WERI-Rb-1 (cell line): ENCODE measurements around the gene MED9.

Source experiments
- DNase-seq: peaks from one replicate; pipeline ENCODE4 v3.0.0-alpha.2; 2020
- H3K27ac ChIP-seq: fragments of 250-450 bp; sonication (Bioruptor Pico); 2 replicates; pipeline ENCODE4 v1.5.1; 2020; ENCODE audit warnings: mild to moderate bottlenecking, moderate library complexity
- H3K27me3 ChIP-seq: fragments of 250-450 bp; sonication (Bioruptor Pico); 2 replicates; pipeline ENCODE4 v1.5.1; 2021; ENCODE audit warnings: mild to moderate bottlenecking, low read depth, moderate library complexity; ENCODE audit not compliant: insufficient read depth, severe bottlenecking
- H3K36me3 ChIP-seq: fragments of 250-450 bp; sonication (Bioruptor Pico); 2 replicates; pipeline ENCODE4 v1.5.1; 2020; ENCODE audit warnings: mild to moderate bottlenecking, moderate library complexity
- H3K4me3 ChIP-seq: 2 replicates; pipeline ENCODE4 v1.5.1; 2011; ENCODE audit warnings: low read depth, mild to moderate bottlenecking, control low read depth, low read length
- H3K9me3 ChIP-seq: fragments of 250-450 bp; sonication (Bioruptor Pico); 2 replicates; pipeline ENCODE4 v1.5.1; 2021; ENCODE audit warnings: mild to moderate bottlenecking, moderate library complexity; ENCODE audit not compliant: severe bottlenecking
- TF ChIP-seq, protein P1 (sequence below): IDR thresholded peaks from 2 replicates; pipeline ENCODE4 v1.5.1; 2011; ENCODE audit warnings: low read depth, mild to moderate bottlenecking, control low read depth, inconsistent platforms, low read length

Gene MED9

GRCh38 chr17:17499402-17500145, 22.8 kb downstream of the MED9 start:
- no peaks in the 10 kb centered on the region for H3K27me3 ChIP-seq
- TF ChIP-seq, protein P1, sequence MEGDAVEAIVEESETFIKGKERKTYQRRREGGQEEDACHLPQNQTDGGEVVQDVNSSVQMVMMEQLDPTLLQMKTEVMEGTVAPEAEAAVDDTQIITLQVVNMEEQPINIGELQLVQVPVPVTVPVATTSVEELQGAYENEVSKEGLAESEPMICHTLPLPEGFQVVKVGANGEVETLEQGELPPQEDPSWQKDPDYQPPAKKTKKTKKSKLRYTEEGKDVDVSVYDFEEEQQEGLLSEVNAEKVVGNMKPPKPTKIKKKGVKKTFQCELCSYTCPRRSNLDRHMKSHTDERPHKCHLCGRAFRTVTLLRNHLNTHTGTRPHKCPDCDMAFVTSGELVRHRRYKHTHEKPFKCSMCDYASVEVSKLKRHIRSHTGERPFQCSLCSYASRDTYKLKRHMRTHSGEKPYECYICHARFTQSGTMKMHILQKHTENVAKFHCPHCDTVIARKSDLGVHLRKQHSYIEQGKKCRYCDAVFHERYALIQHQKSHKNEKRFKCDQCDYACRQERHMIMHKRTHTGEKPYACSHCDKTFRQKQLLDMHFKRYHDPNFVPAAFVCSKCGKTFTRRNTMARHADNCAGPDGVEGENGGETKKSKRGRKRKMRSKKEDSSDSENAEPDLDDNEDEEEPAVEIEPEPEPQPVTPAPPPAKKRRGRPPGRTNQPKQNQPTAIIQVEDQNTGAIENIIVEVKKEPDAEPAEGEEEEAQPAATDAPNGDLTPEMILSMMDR: no peak
- H3K9me3 ChIP-seq: no peaks in the 10 kb centered on the region
- H3K36me3 ChIP-seq: no peaks in the 10 kb centered on the region; the same call in 1 of the 2 replicates
- DNase-seq: no peak
- H3K27ac ChIP-seq: no peak overlapping the region
- H3K4me3 ChIP-seq: no peak overlapping the region

DNA sequence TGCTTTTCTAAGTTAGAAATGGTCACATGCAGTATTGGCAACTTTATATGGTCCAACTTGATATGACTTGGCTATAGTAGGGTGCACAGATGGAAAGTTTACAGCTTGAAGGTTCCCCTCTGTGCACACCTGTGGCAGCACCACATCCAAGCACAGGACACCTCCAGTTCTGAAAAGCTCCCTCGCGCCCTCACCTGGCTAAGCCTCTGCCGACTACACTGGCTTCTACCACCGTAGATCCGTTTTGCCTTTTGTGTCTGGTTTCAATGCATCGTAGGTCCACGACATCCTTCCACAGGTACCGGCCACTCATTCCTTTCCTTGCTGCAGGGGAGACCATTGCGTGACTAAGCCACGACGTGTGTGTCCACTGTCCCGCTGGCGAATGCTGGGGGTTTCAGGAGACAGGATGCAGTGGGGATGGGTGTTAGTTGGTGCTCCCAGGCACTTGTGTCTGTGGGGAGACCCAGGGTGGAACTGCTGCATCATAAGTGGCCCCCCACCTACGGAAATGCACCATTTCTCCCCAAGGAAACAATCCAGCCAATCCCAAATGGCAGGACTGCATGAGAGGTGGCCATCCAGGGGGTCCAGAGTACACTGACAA, 24.3 kb downstream of the MED9 start:
- TF ChIP-seq, protein P1: no peak
- H3K27me3 ChIP-seq: no peaks in the 10 kb centered on the region
- H3K4me3 ChIP-seq: no peak overlapping the region
- H3K27ac ChIP-seq: no peak overlapping the region
- no peak for DNase-seq
- no peaks in the 10 kb centered on the region for H3K9me3 ChIP-seq
- H3K36me3 ChIP-seq: no peaks in the 10 kb centered on the region

GRCh38 chr17:17502741-17503565, 26.2 kb downstream of the MED9 start:
- Histone ChIP-seq H3K27me3 (no peaks in the 10 kb centered on the region), H3K36me3 (no peaks in the 10 kb centered on the region), H3K27ac (no peak overlapping the region), H3K9me3 (no peaks in the 10 kb centered on the region), H3K4me3 (no peak overlapping the region)
- DNase-seq: no peak
- TF ChIP-seq, protein P1: no peak

DNA sequence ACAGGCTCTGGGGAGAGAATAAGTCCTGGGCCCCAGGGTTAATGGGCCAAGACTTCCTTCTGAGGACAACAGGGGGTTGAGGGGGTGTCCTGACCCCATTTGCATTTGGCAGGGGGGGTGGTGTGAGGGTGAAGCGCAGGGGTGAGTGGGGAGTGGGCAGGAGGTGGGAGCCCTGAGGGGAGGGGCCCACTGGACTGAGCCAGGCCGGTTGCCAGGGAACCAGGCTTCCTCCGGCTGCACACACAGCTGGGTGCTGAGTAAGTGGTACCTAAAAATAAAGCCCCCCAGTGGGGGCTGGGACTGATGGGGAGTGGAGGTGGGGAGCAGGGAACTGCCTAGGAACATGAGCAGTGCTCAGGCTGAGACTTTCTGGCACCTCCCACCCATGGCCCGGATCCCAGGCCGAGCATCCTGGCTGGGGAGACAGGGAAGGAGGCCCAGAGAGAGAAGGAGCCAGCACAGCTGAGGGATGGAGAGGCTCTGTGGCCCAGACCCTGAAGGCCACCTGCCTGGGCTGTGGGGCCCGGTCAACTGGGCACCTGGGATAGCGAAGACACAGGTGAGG, 26.8 kb downstream of the MED9 start:
- Histone ChIP-seq H3K36me3 (no peaks in the 10 kb centered on the region), H3K27me3 (no peaks in the 10 kb centered on the region), H3K4me3 (no peak overlapping the region), H3K27ac (no peak overlapping the region), H3K9me3 (no peaks in the 10 kb centered on the region)
- no peak for DNase-seq
- TF ChIP-seq, protein P1: no peak

DNA sequence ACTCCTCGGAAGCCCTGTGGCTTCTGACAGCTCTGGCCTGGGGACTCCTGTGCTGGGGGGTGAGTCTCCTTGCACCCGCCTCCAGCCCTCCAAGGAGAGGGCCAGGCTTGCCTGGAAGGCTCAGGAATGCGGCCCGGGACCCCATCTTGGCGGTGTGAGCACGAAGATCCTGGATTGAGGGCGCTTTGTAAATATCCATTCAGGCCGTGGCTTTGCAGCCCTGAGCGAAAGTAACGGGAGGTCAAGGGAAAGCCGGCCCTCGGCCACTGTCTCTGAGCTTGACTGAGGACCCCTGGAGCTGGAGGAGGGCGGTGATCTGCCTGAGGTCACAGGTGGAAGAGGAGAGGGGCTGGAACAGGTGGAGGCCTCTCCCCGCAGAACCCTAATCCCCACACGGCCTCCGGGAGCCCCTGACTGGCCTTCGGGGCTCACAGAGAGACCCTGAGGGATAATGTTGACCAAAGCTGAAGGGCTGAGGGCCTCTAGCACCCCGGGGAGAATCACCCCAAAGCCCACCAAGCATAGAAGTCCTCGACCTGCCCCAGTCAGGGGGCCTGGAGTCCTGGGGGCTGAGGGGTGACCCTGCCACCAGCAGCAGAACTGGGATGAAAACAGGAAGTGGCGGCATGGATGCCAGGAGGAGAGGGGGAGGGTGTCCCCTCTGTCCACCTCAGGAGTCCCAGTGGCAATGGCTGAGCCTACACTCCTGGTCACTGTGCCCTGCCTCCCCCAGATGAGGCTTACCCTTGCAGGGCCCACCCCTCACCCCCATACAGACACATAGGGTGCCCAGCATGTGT, 27.7 kb downstream of the MED9 start:
- Histone ChIP-seq H3K27me3 (no peaks in the 10 kb centered on the region), H3K4me3 (no peak overlapping the region), H3K27ac (no peak overlapping the region), H3K9me3 (no peaks in the 10 kb centered on the region), H3K36me3 (no peaks in the 10 kb centered on the region; the same call in 1 of the 2 replicates)
- DNase-seq: no peak
- TF ChIP-seq, protein P1: no peak
